HG03159 (cell line): ENCODE data around the gene GDF7.
A peak's percentile ranks its signal among the peaks of the same experiment; 100 is the strongest.

Experiments
- ATAC-seq: cut with Tn5 transposase; IDR thresholded peaks from one replicate; pipeline ENCODE4 v1.9.1; 2021; ENCODE audit warnings: mild to moderate bottlenecking, moderate library complexity; ENCODE audit not compliant: unreplicated experiment

Gene GDF7

GRCh38 chr2:20657522-20658235 is 9.3 kb upstream of the GDF7 start:
- ATAC-seq, result no peak

DNA sequence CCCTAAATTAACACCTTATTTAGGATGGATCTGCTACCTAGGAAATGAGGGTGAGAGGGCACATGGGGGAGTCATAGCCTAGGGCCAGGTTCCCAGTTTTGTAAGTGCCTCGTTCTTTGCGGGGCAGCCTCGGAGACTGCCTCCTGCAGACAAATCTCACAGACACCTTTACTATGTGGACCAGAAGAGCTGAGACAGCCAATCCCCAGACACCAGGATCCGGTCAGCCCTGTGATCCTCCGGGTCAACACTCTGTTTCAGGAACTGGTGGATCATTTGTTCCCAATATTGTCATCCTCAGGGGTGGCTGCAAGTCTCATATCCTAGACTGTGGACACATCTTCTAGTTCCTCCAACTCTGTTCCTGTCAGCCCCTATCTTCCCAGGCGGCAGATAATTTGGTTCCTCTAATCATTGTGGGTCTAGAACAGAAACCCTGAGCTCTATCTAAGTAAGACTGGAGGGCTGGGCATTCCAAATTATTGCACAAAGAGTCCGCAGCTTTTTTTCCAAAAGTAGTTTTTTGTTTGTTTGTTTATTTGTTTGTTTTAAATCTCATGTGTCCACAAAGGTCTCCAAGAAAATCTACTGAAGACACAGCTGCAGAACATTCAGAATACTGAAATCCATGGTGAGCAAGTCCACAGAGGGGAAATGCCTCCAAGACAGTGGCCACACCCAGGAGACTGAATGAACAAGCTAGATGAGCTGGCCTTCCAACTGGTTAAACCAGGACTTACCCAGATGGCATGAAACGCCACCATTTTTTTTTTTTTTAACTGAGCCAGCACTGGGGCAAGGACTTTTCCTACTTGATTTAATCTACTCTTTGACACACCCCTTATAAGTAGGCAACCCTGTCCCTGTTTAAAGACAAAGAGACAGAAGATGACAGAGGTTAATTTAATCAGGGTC is 6.2 kb upstream of the GDF7 start:
- ATAC-seq, result no peak

DNA sequence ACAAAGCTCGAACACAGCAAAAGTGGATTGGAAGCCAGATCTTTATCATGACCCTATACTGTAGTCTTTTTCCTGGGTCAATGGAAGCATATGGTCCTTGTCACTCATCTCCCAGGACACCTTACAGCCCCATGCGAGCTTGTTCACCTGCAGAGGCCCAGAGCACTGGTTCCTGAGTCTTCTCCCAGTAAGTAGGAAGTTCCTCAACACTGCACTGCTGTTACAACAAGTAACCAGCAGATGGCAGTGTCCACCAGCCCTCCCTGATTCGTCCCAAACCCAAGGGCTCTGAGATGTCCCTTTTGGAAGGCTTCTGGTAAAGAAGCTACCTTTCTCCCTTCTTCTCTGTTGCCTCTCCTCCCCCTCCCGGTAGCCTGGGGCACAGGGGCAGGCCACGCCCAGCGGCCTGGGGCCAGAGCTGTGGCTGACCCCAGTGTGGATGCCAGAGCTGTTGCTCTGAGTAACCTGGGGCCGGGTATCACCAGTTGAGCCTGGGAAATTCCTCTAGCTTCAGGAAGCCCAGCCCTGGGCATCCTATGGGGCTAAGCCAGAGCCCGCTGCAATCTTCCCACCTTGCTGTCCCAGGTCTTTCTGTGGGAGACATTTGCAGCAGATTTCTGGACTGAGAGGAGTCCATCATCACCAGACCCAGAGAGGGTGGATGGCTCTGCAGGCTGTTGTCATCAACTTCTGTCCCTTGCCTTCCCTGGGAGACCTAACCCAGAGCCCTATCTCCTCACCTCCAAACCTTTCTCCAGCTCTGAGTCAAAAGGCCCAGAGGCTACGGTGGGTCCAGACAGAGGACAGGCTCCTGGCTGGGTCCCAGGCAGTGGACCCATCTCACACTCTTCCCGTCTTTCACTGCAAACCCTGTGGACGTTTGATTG is 5.3 kb upstream of the GDF7 start:
- ATAC-seq, result no peak

DNA sequence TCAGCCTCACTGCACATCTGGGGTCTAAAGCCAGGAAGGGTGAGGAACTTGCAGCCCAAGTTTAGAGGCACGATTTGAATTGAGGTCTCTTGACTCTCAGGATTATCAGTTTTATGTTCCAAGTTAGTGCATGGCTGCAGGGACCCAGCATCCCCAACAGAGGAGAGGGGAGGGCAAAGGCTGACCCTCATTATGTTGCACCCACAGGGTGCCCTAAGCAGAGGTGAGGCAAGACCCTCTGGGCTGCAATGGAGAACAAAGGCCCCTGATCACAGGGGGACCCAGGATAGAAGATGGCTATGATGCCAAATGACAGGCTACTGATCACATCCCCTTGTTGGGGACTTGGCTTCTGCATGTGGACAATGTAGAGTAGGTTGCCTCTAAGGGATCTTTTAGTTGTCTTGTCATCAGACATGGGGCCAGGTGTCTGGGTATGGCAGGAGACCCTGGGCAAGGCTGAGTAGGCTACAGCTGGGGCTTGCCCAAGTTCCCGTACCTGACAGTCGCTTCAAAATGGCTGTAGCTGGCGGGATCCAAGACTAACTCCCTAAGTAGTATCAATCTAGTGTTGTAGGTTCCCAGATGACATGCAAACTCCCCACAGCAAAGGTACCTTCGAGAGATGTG is 4.5 kb upstream of the GDF7 start:
- no peak for ATAC-seq

DNA sequence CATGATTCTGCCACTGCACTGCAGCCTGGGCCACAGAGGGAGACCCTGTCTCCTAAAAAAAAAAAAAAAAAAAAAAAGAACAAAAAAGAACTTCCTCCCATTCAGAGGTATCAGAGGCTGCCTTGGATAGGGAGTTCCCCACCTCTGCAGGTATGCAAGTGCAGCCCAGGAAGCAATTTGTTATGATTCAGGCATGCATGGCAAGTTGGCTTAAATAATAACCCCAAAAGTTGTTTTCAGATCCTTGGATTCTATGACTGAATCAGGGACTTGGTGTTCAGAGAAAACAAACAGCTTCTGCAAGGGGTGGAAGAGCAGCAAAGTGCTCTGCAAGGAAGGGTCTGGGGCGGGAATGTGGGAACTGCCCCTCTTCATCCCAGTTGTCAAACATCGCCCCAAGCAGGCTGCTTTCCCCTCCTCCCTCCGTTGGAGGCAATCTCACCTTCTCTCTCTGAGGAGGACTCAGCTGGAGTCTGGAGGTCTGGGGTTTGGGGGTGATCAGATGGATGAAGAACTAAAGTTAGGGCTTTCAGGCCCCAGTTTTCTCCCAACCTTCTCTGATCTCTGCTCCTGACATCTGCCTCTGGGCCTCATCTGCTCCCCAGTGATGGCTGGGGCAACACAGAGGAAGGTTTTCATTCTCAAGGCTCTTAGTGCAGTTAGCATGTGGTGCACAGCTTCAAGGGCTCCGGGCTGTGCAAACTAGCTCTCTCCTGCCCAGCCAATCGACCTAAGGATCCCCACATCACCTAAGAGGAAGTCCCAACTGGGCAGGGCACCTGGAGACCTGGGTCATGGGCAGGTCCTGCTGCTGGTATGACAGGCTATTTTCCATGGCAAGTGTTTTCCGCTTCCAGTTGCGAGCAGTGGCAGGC is 3.5 kb upstream of the GDF7 start:
- ATAC-seq, result no peak

GRCh38 chr2:20664071-20664390 is 2.9 kb upstream of the GDF7 start:
- ATAC-seq, result no peak

- no peak for ATAC-seq
These were observed 2.3 kb upstream of the GDF7 start for GRCh38 chr2:20664431-20665242.

GRCh38 chr2:20665243-20666004 is 1.5 kb upstream of the GDF7 start:
- ATAC-seq, result peak; percentile 0

GRCh38 chr2:20666005-20666303 is 990 bp upstream of the GDF7 start:
- ATAC-seq, result peak; percentile 3

GRCh38 chr2:20667151-20667530 is 197 bp downstream of the GDF7 start:
- peak; percentile 32 for ATAC-seq

GRCh38 chr2:20667531-20668401 is 822 bp downstream of the GDF7 start:
- peak; percentile 12 for ATAC-seq

- ATAC-seq, result no peak
These were observed 1.5 kb downstream of the GDF7 start for GRCh38 chr2:20668451-20668850.

DNA sequence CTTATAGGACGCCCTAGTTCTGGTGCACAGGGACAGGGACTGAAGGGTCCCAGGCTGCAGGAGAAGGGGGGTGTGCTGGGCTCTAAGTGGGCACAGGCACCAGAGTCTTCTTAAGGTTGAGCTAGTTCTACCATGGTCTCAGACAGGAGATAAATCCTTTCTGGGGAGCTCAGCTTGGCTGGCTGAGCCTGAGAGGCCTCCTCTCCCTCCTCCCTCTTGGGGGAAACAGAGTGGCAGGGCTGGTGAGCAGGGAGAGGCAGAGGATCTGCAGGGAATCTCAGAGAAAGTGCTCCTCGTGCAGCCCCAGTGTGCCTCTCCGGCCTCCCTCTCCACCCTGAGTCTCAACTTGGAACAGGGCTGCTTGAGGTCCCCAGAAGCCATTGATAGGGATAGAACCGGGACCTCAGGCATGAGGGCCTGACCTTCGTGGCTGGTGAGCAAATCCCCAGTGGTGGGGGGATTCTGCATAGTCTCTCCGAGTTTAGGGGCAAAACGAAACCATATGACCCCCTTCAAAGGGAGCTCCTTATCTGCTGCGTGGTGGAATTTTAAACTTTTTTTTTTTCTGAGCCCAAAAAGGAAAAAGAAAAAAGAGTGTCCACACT is 2.0 kb downstream of the GDF7 start:
- no peak for ATAC-seq

GRCh38 chr2:20669562-20670314 is 2.8 kb downstream of the GDF7 start:
- no peak for ATAC-seq

DNA sequence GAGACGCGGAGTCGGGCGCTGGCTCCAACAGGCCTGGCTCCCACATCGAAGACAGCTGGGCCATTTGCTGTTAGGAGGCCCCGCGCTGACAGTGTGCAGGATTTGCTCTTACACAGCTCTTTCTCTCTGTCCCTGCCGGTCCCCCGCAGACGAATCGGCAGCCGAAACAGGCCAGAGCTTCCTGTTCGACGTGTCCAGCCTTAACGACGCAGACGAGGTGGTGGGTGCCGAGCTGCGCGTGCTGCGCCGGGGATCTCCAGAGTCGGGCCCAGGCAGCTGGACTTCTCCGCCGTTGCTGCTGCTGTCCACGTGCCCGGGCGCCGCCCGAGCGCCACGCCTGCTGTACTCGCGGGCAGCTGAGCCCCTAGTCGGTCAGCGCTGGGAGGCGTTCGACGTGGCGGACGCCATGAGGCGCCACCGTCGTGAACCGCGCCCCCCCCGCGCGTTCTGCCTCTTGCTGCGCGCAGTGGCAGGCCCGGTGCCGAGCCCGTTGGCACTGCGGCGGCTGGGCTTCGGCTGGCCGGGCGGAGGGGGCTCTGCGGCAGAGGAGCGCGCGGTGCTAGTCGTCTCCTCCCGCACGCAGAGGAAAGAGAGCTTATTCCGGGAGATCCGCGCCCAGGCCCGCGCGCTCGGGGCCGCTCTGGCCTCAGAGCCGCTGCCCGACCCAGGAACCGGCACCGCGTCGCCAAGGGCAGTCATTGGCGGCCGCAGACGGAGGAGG is 3.5 kb downstream of the GDF7 start:
- ATAC-seq, result no peak
